RWPE2 (cell line): ENCODE measurements around the gene AJUBA.

ENCODE experiments used
- ATAC-seq: fragments of 200-7000 bp; cut with Tn5 transposase; 3 replicates; pipeline ENCODE4 v1.9.1; 2021; ENCODE audit warnings: low read depth
- DNase-seq: peaks from one replicate; pipeline ENCODE4 v3.0.0-alpha.2; 2020; ENCODE audit warnings: low spot score
- H3K27ac ChIP-seq: fragments of 450-650 bp; 2 replicates; pipeline ENCODE4 v1.5.1; 2017; ENCODE audit warnings: mild to moderate bottlenecking; ENCODE audit not compliant: poor library complexity, severe bottlenecking
- H3K27me3 ChIP-seq: fragments of 250-450 bp; sonication (Bioruptor Pico); 2 replicates; pipeline ENCODE4 v1.5.1; 2021; ENCODE audit warnings: mild to moderate bottlenecking, moderate library complexity; ENCODE audit not compliant: insufficient read depth, poor library complexity, severe bottlenecking
- H3K36me3 ChIP-seq: fragments of 250-450 bp; sonication (Bioruptor Pico); 2 replicates; pipeline ENCODE4 v1.5.1; 2020; ENCODE audit warnings: low read depth, mild to moderate bottlenecking, moderate library complexity
- H3K4me1 ChIP-seq: fragments of 250-450 bp; sonication (Bioruptor Pico); 2 replicates; pipeline ENCODE4 v1.5.1; 2021; ENCODE audit warnings: mild to moderate bottlenecking, moderate library complexity; ENCODE audit not compliant: insufficient read depth, poor library complexity, severe bottlenecking
- H3K4me3 ChIP-seq: fragments of 250-450 bp; sonication (Bioruptor Pico); 2 replicates; pipeline ENCODE4 v1.5.1; 2021; ENCODE audit warnings: mild to moderate bottlenecking, moderate library complexity; ENCODE audit not compliant: severe bottlenecking
- H3K9me3 ChIP-seq: fragments of 250-450 bp; sonication (Bioruptor Pico); 2 replicates; pipeline ENCODE4 v1.5.1; 2021; ENCODE audit warnings: mild to moderate bottlenecking, moderate library complexity; ENCODE audit not compliant: severe bottlenecking
- CTCF ChIP-seq: fragments of 450-650 bp; IDR thresholded peaks from one replicate; pipeline ENCODE4 v1.5.1; 2017; ENCODE audit warnings: mild to moderate bottlenecking, moderate library complexity; ENCODE audit not compliant: poor library complexity, severe bottlenecking

Gene AJUBA

DNA sequence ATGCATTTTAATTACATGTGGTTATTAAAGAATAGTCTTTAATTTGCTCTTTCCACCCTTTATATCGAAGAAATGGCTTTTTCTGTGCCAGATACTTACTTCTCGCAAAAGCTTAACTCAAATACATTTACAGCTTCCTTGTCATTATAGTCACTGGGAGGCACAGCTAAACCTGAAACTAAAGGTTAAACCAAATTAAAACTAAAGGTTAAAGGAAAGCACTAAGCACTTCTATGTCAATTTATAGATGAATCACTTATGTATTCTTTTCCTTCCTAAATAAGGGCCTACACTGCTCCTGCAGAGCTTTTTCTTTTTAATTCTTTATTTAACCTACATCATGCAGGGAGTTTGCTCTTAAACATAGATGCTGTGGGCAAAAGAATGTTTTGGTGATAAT lies 18.5 kb upstream of the AJUBA start:
- no peak for DNase-seq
- TF ChIP-seq CTCF = no peak

DNA sequence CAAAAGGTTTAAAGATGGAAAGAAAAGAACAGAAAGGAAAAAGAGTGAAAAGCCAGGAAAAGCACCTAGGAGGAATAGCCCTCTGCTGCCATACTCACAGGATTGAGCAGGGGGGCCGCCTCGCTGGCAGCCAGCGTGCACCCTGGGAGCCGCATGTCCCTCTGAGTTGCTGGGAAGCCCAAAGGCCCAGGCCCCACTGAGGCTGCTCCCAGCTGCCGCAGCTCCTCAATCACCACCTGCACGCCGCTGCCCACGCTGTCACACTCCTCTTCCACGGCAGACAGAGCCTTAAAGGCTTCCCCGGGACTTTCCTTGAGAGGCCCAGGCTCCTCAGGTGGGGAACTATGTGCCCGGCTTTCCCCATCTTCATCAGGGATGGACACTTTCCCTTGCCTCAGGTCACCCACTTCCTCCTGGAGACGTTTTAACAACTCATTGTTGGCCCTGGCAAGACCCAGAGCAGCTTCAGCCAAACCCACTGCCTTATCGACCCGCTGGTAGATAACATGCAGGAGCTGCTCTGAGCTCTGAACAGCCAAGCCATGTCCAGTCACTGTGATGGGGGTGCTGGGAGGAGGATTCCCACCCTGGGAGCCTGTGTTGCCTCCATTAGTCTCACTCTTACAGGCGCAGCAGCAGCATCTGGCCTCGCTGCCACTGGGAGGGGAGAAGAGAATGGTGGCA lies 16.1 kb upstream of the AJUBA start:
- ATAC-seq = no peak
- no peaks in the 10 kb centered on the region for H3K27me3 ChIP-seq
- no peaks in the 10 kb centered on the region for H3K9me3 ChIP-seq
- H3K36me3 ChIP-seq = peaks cover 1% of the 10 kb centered on the region; the same call in 1 of the 2 replicates
- no peak overlapping the region for H3K4me3 ChIP-seq
- peaks cover 5% of the 10 kb centered on the region for H3K4me1 ChIP-seq
- TF ChIP-seq CTCF = no peak
- no peak for DNase-seq
- no peak overlapping the region for H3K27ac ChIP-seq

More for the DNA sequence above, 18.5 kb upstream of the AJUBA start:
- no peaks in the 10 kb centered on the region for H3K27me3 ChIP-seq
- peaks cover 2% of the 10 kb centered on the region for H3K4me1 ChIP-seq
- ATAC-seq = no peak
- no peaks in the 10 kb centered on the region for H3K9me3 ChIP-seq
- no peaks in the 10 kb centered on the region for H3K36me3 ChIP-seq
- H3K27ac ChIP-seq = no peak overlapping the region
- no peak overlapping the region for H3K4me3 ChIP-seq

GRCh38 chr14:22997676-22998323 lies 15.4 kb upstream of the AJUBA start:
- H3K36me3 ChIP-seq = peaks cover 8% of the 10 kb centered on the region; the same call in 1 of the 2 replicates
- H3K27ac ChIP-seq = no peak overlapping the region
- peaks cover 5% of the 10 kb centered on the region for H3K4me1 ChIP-seq
- TF ChIP-seq CTCF = no peak
- H3K9me3 ChIP-seq = no peaks in the 10 kb centered on the region
- H3K27me3 ChIP-seq = no peaks in the 10 kb centered on the region
- H3K4me3 ChIP-seq = no peak overlapping the region
- DNase-seq = no peak
- no peak for ATAC-seq

DNA sequence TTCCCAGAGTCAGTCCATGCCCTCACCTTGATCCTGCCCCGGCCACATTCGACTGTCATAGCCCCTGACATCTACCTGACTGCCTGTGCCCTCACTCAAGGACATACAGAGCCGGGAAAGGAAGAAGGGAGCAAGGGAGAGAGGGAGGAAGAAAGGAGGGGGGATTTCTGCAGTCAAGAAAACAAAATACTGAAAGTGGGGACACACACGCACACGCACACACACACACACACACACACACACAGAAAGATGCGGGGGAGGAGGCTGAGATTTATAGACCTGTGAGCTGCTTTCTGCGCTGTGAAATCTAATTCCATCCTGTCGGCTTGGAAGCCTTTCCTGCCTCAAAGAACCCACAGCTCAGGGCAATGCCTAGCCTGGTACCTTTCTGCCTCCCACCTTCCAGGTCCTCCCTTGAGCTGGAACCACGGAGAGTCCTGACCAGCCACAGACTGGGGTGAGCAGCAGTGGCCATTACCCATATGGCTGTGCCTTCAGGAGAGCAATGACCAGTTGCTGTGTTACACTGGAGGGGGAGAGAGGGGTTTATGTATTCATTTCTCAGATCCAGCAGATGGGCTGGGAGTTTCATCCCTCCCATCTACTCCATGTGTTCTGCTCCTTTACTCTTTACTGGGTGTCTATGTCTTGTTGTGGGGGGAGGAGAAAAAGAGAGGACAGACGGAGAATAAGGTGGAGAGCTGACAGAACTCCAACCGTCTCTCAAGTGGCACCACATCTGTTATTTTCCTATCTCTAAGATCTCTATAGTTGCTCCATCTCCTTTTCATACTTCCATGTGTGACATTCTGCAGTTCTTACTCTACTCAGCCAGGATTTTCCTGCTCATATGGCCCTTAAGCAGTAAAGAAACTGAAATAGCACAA lies 14.7 kb upstream of the AJUBA start:
- H3K9me3 ChIP-seq = no peaks in the 10 kb centered on the region
- peaks cover 14% of the 10 kb centered on the region; the same call in 1 of the 2 replicates for H3K36me3 ChIP-seq
- ATAC-seq = no peak
- DNase-seq = no peak
- no peaks in the 10 kb centered on the region for H3K27me3 ChIP-seq
- TF ChIP-seq CTCF = no peak
- peaks cover 5% of the 10 kb centered on the region for H3K4me1 ChIP-seq
- H3K27ac ChIP-seq = no peak overlapping the region
- H3K4me3 ChIP-seq = no peak overlapping the region
